Measurements from ENCODE around the gene CEBPB.

The CEBPB gene

DNA sequence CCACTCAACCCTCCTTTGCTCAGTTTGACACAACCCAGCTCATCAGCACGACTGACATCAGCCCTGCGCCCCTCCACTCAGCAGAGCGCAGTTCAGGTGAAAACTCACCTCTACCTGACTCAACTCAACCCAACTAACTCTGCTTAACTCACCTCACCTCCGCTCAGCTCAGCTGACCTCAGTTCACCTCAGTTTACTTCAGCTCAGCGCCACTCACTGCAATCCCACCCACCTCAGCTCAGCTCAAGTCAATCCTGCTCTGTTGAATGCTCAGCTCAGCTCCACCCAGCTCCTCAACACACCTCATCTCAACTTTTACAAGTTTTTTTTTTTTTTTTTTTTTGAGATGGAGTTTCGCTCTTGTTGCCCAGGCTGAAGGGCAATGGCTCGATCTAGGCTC lies 39.6 kb downstream of the CEBPB start:
- DNase-seq = no peak

DNA sequence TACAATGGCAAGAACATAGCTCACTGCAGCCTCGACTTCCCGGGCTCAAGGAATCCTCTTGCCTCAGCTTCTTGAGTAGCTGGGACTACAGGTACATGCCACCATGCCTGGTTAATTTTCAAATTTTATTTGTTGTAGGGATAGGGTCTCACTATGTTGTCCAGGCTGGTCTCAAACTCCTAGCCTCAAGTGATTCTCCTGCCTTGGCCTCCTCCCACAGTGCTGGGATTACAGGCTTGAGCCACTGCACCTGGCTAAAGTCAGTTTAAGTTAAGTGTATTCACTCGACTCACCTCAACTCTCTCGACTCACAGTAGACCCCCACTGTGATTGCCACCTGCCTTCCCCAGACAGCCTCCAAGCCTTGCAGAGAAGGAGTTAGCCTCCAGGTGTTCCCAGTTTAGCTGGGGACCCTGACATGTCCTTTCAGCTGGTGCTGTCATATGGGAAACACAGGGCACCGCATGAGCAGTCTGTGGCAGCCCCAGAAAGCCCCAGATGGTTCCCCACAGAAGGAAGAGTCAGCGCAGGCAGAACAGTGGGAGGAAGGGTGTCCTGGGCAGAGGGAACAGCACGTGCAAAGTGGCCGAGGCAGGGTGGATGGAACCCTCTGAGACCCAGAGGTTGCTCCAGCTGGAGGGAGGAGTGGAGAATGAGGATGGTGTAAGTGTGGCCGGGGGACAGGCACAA lies 40.4 kb downstream of the CEBPB start:
- DNase-seq = no peak

DNA sequence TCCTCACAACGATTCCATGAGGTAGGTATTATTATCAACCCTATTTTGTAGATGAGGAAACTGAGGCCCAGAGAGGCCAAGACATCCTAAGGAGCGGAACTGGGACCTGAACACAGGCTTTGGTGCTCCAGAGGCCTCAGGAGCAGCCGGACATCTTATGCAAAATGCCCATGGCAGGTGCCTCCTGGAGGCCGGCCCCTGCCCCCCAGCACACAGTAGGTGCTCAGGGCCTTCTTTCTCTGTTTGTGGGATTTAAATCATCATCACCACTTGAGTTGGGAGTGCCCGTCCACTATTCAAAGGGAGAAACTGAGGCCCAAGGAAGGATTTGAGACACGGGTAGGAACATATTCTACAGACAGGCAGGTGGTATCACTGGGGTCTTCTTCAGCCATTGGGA lies 41.2 kb downstream of the CEBPB start:
- DNase-seq = no peak

DNA sequence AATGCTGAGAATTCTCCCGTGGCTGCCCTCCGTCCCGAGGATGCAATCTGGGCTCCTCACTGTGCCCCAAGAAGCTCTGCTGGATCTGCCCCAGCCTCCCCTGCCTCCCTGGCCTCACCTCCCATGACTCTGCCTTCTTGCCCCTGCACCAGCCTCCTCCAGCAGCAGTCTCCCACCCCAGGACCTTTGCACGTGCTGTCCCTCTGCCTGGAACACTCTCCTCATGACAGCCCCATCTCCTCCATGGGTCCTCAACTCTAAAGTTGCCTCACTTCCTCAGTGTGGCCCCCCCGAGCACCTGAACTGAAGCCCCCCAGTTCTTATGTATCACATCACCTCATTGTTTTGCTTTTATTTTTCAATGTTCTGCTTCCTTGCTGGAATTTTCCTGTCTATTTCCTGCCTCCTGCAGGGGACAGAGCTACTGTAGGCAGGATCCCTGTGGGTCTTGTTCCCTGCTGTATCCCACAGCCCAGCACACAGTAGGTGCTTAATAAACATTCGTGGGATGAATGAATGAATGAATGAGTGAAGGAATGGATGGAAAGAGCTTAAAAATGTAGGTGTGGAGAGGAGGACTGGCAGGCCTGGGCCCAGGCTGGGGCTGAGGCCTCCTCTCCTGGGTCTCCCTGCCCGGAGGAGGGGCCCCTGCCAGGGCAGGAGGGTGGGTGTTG lies 42.2 kb downstream of the CEBPB start:
- no peak for DNase-seq

DNA sequence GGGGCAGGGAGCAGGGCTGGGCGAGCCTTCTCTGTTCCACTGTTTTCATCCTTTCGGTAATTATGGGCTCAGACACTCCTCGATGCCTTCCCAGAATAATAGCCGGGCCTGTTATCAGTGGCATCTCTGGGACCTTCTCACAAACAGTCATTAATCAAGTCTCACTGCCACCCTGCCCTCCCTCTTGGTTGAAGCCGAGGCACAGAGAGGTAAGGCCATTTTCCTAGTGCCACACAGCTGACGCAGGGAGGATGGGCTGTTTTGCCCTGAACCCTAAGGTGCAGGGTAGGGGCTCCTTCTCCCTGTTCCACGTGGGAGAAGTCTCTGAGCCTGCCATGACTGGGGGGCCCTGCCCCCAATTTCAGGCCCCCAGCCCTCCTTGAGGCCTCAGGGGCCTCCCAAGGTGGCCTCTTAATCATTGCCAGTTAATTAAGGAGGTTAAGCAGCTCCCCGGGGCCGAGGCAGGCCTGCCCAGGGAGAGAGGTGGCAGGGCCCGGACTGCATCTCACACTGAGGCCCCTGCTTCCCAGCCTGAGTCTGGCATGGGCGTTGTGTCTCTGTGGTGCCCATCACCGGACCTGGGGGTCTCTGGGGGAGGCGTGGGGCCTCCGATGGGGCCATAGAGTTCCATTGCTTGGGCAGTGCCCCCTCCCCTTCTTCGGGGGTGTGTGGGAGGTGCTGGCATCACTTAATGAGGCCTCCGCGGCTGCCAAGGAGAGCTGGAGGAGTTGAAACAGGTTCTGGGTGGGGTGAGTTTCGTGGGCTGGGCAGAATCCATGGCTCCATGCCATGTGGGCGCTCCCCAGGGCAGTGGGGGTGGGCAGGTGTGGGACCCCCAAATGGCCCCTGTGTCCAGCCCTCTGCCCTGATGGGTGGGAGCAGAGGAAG lies 42.9 kb downstream of the CEBPB start:
- DNase-seq = no peak

DNA sequence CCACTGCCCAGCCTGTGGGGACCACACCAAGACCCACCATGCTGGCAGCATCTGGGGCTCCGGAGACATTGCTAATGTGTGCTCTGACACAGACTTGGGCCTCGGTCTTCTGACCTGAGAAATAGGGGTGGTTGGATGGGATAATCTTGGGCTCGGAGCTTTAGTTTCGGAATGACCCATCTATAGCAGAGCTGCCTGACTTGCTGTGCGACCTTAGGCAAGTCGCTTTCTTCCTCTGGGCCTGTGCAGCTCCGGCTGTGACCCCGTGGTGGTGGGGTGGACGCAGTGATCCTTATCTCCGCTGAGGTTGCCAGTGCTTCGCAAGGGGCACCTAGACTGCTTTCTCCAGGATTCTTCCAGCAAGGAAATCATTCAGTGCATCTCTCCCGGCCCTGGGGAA lies 43.7 kb downstream of the CEBPB start:
- DNase-seq = no peak

DNA sequence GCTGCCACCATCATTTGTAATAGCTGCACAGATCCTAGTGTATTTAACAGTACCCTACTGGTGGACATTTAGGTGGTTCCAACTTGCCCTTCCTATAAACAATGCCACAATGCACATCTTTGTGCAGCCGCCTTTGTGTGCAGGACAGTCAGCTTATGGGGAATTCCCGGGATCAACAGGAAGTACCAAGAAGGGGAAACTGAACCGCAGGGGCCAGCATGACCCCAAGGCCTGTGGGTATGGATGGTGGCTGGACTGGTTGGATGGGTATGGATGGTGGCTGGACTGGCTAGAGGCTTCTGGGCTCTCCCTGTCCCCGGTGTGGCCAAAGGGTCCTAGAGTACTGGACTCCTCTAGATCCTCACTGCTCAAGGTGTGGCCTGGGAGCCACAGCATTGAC lies 46.7 kb downstream of the CEBPB start:
- DNase-seq = no peak

DNA sequence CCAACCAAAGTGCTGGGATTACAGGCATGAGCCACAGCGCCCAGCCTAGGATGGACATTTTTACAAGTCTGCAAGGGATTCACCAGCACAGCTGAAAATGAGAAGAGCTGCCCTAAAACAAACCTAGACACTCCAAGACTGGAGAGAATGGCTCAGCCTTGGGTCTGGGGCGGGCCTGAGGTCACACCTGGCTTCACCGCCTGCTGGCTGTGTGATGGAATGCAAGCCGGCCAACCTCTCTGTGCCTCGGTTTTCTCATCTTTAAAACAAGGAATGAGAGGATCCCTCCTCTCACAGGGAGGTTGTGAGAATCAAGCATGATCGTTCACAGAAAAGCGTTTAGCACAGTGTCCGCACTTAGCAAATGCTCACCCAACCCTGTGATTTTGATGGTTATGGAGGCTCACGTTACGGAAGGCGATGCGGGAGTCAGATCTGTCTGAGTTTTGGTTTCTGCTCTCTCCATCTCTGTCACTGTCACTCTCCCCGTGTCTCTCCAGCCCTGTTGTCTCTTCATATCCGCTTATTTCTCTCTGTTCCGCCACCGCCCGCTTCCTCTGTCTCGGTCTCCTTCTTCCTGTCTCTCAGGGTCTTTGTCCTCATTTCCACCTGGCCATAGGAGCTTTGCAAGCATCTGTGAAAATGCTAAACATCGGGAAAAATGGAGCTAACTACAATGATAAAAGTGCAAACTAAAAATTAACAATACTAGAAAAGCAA lies 47.6 kb downstream of the CEBPB start:
- DNase-seq = no peak

DNA sequence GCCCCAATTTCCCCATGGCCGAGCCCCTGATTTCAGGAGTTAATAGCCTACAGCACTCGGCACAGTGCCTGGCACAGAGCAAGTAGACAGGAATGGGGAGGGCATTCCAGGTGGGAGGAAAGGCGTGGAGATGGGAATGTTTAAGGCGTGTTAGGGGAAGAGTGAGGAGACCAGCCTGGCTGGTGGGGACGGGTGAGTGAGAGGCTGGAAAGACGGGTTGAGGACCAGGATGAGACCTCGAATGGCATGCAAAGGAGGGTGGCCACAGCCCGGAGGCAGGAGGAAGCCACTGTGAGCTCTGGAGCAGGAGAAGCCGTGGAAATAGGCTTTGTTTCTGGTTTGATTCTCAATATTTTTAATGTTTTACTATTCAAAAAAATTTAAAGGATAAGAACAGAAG lies 49.5 kb downstream of the CEBPB start:
- DNase-seq = no peak

DNA sequence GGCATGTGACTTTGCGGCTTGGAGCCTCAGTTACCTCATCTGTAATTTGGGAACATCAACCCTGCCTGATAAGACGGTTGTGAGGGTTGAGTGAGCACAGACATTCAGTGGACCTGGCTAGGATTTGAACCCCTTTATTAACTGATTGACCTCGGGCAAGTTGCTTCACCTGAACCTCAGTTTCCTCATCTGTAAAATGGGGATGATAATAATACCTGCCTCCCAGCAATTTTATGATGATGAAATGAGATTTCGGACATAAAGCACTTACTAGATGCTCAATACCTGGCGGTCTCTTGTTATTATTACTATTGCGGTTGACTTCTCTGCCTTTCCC lies 51.5 kb downstream of the CEBPB start:
- DNase-seq = no peak
